ENCODE results near the gene R3HDM2. TPM values are rescaled to one million over a fixed set of nuclear protein-coding genes. Genes with fewer than 3 reads are reported as not detected.
A peak's percentile ranks its signal among the peaks of the same experiment; 100 is the strongest.

R3HDM2 gene
- total and polyA plus RNA-seq, 2 of the 13 experiments (the other 11 are each of a cell fraction or from before 2014, with no cell fraction given) = 11.1 to 23.5 TPM

DNA sequence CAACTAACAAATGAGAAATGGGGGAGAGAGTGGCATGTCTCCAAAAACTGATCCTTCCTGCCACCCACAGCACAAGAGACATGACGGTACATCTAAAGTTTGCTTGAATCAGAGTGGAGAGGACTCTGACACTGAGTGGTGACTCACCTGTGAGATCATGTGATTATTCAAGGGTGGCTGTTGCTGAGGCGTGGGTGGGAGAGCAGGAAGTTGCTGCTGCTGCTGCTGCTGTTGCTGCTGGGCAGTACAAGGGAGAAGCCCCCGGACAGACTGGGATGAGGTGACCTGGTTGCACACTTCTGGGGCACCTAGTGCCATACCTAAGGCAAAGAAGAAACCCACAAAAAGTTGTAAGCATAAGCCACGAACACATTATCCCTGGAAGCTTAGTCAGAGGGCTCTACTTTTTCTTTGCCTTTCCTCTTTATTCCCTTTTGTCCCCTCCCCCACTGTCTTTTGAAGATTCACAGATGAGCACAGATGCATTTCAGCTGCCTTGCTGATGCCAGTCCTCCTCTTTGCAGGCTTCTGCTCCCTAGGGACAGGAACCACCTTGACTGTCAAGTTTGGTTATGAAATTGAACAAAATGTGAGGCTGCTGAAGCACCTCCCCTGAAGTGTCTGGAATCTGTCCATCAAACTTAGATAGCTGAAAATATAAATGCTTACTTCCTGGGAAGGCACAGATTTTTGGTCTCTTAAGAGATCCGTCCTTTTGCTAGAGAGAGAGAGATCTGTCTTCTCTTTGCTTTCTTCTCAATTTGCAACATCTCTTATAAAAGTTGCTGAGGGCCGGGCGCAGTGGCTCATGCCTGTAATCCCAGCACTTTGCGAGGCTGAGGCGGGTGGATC lies 150.4 kb downstream of the R3HDM2 start (continued):
- TF ChIP-seq ZNF407 (CRISPR knock-in tag; IDR thresholded peaks at IDR 0.05; ENCODE audit: not compliant biosample characterization) = no peak
- peak; percentile 75 for TF ChIP-seq POLR2G (IDR thresholded peaks at IDR 0.05; ENCODE audit: low read depth, low read length)
- TF ChIP-seq SMC3 (IDR thresholded peaks at IDR 0.05; ENCODE audit: low read length) = no peak
- TF ChIP-seq ZNF740 (CRISPR knock-in tag; IDR thresholded peaks at IDR 0.05) = no peak
- TF ChIP-seq EP300 (IDR thresholded peaks at IDR 0.05; ENCODE audit: low read depth in 2 of 2, low read length in 2 of 2) = peak in 1 of 2 experiments; percentile 45; a peak in 1 of 4 replicates
- no peak for TF ChIP-seq EP300 (CRISPR knock-in tag; IDR thresholded peaks at IDR 0.05; ENCODE audit: borderline replicate concordance)
- no peak for TF ChIP-seq NBN (conservative IDR thresholded peaks at IDR 0.05)
- TF ChIP-seq MTA1 (CRISPR knock-in tag; IDR thresholded peaks at IDR 0.05; ENCODE audit: borderline replicate concordance) = no peak
- TF ChIP-seq ZSCAN5A (CRISPR knock-in tag; IDR thresholded peaks at IDR 0.05; ENCODE audit: borderline replicate concordance) = no peak
- no peak for TF ChIP-seq HNRNPLL (IDR thresholded peaks at IDR 0.05; ENCODE audit: low read depth, low read length, poor library complexity, severe bottlenecking)
- no peak for TF ChIP-seq BRF2 (CRISPR knock-in tag; IDR thresholded peaks at IDR 0.05)
- no peak for TF ChIP-seq ZNF160 (CRISPR knock-in tag; IDR thresholded peaks at IDR 0.05)
- TF ChIP-seq, protein P1, sequence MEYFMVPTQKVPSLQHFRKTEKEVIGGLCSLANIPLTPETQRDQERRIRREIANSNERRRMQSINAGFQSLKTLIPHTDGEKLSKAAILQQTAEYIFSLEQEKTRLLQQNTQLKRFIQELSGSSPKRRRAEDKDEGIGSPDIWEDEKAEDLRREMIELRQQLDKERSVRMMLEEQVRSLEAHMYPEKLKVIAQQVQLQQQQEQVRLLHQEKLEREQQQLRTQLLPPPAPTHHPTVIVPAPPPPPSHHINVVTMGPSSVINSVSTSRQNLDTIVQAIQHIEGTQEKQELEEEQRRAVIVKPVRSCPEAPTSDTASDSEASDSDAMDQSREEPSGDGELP (IDR thresholded peaks at IDR 0.05; ENCODE audit: borderline replicate concordance, low read depth) = peak; percentile 58; the same call in 1 of the 2 replicates
- no peak for TF ChIP-seq ZNF34 (CRISPR knock-in tag; IDR thresholded peaks at IDR 0.05; ENCODE audit: borderline replicate concordance)
- TF ChIP-seq TAF1 (CRISPR knock-in tag; IDR thresholded peaks at IDR 0.05) = no peak; the same call in 1 of the 2 replicates
- TF ChIP-seq NFE2L1 (CRISPR knock-in tag; IDR thresholded peaks at IDR 0.05; ENCODE audit: borderline replicate concordance) = no peak
